HG03135 (cell line): ENCODE results near the gene ASB10.
A peak's percentile ranks its signal among the peaks of the same experiment; 100 is the strongest.

ENCODE experiments used
- ATAC-seq: cut with Tn5 transposase; IDR thresholded peaks from one replicate; pipeline ENCODE4 v1.9.1; 2021; ENCODE audit warnings: mild to moderate bottlenecking, moderate library complexity; ENCODE audit not compliant: unreplicated experiment

ASB10 gene

GRCh38 chr7:151189038-151189437, 2.0 kb upstream of the ASB10 start:
- ATAC-seq: no peak

DNA sequence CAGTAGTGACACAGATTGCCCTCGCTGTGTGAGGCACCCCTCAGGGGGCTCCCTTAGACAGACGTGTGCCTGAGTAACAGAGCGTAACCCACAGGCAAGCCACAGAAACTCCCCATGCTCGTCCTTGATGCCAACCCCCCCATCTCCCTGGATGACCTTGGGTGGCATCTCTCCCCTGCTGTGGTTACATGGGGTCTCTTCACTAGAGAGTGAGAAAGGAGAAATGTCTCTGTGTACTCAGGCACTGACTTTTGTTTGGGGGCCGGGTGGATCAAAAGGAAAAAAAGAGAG, 1.1 kb upstream of the ASB10 start:
- ATAC-seq: no peak

DNA sequence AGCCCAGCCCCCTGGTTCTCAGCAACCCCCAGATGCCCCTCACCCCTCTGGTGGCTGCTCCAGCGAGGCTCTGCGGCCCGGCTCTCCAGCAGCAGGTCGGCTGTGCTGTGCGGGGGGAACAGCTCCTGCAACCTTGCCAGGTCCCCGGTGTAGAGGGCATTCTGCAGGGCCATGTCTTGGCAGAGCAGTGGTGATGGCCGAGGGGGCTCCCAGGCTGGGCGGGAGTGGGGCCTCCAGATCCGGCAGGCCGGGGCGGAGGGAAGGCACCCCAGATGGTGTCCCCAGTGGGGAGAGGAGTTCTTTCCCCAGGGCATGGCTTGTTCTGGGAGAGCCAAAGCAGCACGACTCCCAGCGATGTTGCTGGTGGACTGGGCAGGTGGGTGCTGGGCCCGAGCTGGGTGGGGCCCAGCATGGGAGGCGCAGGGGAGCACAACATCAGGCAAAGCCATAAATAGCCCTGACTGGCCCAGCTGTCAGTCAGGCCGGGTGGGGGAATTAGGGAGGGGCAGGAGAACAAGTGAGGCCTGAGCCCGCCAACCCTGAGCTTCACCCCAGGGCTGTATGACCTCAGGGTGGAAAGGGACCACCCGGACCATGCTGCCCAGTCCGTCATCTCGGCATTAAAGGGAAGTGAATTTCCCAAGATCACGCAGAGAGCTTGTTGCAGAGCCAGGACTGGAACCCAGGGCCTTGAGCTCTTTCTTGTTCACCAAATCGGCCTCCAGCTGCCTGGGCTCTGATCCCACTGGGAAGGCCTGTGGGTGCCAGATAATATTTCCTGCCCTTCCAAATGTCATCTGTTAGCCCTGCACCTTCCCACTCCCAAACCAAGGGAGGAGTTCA, 580 bp upstream of the ASB10 start:
- ATAC-seq: no peak

GRCh38 chr7:151185762-151186639, 1.0 kb downstream of the ASB10 start:
- ATAC-seq: no peak

- no peak for ATAC-seq
Measured at GRCh38 chr7:151181011-151181431, 6.0 kb downstream of the ASB10 start.

GRCh38 chr7:151179946-151180345, 7.1 kb downstream of the ASB10 start:
- no peak for ATAC-seq

DNA sequence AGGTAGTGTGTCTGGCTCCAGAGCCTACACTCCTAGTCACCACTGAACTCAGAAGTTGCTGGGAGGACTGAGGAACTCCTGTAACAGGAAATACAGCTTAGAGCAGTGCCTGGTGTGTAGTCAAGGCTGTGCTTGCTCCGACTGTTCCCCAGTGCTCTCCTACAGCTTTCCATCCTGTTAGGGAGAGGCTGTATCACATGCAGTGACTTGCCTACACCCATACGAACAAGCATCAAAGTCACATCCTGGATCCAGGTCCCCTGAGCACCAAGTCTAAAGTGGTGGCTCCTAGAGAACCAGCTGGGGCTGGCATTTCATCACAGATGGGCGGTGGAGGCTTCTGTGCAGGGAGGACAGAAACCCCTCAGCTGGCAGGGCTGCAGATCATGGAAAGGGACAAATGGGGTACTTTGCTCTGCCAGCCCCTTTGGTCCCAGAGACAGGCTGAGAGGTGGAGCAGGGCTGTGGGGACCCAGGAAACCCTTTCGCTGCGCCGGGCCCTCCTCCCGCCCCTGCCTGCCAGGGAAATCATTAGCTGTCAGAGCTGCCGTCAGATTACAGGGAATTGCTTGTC, 7.7 kb downstream of the ASB10 start:
- ATAC-seq: no peak

GRCh38 chr7:151178831-151179230, 8.2 kb downstream of the ASB10 start:
- ATAC-seq: no peak

DNA sequence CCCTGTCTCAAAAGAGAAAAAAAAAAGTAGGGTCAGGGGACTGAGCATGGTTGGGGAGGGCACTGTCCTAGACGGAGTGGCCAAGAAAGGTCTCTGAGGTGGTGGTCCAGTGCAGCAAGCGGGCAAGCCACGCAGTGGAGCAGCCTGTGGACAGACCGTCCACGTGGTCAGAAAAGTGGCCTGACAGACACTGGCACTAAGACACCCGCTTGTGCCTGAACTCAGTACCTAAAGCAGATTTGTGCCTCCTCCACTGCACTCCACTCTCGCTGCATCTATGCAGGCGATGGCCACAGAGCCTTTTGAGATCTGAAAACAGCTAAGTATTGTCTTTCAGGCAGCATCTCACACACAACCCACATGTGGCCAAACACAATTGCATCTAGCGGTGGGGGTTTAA, 8.8 kb downstream of the ASB10 start:
- ATAC-seq: no peak

DNA sequence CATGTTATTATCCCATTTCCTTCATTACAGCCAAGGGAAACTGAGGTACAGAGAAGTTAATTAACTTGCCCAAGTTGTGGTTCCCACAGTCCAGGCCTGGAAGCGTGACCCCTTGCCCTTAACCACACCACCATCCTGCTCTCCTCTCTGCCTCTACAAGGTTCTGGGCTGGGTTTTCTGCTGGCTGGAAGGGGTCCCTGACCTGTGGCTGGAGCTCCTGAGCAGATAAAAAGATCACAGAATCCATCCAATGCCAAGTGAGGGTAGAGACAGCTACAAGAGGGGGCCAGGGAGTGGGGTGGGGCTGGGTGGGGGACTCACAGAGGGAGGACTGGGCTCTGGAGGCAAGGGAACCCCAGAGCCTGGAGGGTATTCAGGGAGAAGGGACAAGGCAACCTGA, 9.7 kb downstream of the ASB10 start:
- ATAC-seq: no peak

- no peak for ATAC-seq
Measured at GRCh38 chr7:151176401-151176800, 10.6 kb downstream of the ASB10 start.

GRCh38 chr7:151175793-151176311, 11.2 kb downstream of the ASB10 start:
- no peak for ATAC-seq

DNA sequence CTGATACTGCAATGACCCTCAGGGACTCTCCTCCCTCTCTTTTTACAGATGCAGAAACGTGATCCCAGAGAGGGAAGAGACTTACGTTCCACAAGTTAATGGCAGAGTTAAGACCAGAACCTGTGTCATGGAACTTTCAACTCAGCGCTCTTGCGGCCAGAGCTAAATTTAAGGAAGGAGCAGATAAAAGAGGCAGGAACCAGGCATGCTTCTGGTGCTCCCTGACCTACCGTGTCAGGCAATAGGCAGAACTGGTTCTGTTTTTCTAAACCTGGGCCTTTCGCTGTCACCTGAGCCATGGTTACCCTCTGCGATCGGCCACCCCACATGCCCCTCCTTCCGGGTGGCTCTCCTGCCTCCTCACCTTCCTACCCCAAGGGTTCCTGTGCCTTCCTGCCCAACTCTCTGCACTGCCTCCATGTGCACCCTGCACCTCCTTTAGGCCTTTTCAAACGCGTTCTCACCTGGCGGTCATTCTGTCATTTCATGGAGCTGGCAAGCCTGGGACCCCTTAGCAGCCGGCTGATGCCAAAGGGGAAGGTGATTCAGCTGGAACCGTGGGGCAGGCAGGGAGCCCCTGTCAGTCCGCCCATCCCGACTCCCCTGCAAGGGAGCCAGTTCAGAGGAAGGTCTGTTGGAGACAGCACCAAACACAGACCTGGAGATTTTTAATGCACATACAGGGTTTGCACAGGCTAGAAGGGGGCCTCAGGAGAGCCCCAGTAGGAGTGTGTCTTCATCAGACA, 11.8 kb downstream of the ASB10 start:
- ATAC-seq: no peak

- no peak for ATAC-seq
Measured at GRCh38 chr7:151174246-151175046, 12.6 kb downstream of the ASB10 start.

DNA sequence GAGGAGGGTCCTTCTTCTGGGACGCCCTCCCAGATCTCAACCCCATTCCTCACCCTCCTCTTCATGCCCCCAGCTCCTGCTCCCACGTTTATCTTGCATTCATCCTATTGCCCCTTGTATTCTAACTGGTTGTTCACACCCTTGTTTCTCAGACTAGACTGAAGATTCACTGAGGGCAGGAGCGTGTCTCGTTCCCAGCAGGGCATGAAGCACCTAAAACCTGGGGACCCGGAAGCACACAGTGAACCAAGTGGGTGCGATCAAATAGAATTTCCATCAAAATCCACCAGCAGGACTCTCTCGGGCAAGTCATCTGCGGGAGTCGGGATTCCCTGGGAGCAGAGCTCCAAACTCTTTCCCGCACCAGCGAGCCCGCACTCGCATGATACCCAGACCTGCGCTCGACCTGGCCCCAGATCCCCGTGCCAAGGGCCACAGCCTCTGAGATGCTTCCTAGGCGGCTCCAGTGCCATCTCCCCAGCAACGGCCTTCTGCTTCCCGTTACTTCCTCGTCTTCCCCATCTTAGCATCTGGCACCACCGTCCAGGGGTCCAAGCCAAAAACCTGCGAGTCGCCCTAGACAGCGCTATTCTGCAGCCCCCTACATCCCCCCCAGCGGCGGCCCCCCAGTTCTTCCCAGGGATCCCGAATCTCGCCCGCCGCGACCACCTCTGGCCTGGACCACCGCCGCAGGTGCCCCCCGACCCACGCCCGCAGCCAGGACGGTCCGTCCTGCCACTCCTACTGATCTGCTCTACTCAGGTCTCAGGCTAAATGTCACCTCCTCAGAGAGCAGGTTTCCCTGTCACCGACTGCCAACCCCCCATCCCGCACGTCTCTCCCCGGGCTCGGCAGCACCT, 13.4 kb downstream of the ASB10 start:
- ATAC-seq: no peak

GRCh38 chr7:151172273-151173141, 14.5 kb downstream of the ASB10 start:
- peak; percentile 62 for ATAC-seq

DNA sequence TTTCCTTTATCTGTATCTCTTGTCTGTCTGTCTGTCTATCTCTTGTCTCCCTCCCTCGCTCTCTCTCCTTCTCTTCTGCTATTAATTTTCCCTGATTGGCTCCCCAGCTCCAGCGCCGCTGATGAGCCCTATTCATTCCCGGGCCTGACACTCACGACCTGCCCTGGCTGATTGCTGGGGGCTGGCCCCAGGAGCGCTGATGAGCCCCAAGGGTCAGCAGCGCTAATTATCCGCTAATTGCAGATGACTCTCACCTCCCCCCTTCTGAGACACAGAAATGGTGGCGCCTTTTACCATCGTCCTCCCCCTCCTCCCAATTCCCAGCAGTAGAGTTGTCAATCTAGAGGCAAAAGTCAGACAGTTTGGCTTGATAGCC, 18.3 kb downstream of the ASB10 start:
- no peak for ATAC-seq
